ENCODE results near the gene ATG4C.
"Not testable (repeated sequence)": the region's sequence is repeated elsewhere in the genome, so short reads cannot be mapped to it uniquely, and the experiment has no call there.

Gene ATG4C

DNA sequence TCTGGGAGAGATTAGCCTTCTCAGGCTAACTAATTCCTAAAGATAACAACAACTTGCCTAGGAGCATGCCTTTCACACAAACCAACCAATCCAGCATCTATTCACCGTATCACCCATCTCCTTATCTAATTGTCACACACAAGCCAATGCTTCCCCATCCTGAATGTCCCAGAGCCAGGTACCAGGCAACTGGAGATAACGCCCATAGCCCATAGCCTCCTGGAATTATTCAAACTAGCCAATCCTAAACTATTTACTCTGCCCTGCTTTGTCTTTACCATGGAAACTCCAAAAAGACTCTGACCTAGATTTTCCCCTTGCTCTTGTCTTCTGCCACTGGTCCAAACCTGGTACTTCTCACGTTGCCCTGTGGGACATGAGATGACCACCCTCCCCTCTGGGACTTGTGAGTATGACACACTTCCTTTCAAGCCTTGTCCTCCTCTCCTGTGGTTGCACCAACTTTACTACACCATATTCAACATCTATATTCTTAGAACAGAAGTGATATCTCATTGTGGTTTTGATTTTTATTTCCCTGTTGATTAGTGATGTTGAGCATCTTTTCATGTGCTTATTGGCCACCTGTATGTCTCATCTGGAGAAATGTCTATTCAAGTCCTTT lies 8.8 kb upstream of the ATG4C start:
- DNase-seq (ENCODE audit: low read depth), result no peak

- no peak for DNase-seq (ENCODE audit: low read depth)
These were observed 5.7 kb upstream of the ATG4C start for GRCh38 chr1:62778208-62778607.

DNA sequence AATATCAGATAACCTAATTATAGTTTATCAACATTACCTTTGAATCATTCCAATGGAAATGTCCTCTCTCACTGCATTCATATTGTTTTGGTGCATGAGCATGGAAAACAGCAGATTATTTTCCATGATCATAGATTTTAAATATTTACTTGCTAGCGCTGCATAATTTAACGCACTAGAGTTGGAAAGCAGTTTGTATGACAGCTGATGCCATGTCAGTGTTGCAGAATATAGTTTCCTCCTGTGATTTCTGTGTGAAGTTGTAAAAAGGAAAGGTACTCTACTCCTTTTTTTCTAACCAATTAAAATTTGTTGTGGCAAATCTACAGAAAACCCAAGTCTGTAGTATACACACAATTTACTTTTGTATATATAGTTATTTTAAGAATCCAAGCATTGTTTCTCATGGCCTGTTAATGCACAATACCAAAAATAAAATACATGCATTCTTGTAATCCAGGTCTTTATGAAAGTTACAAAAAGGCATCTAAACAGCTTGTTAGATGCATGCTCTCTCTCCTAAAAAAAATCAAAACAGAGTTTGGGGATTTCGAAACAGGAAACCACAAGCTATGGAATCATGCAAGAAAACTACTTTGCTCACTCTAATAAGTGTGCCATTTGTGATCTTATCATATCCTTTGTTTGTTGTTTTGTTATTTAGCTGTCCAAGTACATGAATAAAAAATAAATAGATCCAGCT lies 1.9 kb upstream of the ATG4C start:
- no peak for DNase-seq (ENCODE audit: low read depth)

DNA sequence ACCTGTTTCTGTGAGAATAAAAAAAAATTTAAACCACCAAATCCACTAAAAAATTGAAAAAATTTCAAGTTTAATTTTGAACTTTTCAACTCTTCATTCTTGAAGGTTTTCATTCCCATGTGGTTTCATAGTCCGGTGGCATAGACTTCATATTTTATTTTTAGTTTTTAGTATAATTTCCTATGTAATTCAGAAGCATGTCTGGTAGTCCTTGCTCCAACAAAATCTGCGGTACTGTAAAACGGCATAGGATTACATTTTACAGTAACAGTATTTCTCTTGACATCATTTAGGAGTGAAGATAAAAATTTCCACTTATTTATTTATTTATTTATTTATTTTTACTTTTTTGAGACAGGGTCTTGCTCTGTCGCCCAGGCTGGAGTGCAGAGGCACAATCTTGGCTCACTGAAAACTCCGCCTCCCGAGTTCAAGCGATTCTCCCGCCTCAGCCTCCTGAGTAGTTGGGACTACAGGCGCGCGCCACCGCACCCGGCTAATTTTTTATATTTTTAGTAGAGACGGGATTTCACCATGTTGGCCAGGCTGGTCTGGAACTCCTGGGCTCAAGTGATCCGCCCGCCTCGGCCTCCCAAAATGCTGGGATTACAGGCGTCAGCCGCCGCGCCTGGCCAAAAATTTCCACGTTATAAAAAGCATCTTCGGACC lies 1.3 kb upstream of the ATG4C start:
- not testable (repeated sequence) for DNase-seq (ENCODE audit: low read depth)

- no peak for DNase-seq (ENCODE audit: low read depth)
These were observed 805 bp downstream of the ATG4C start for GRCh38 chr1:62784509-62785365.

- DNase-seq (ENCODE audit: low read depth), result no peak
These were observed 6.8 kb downstream of the ATG4C start for GRCh38 chr1:62790716-62791115.

DNA sequence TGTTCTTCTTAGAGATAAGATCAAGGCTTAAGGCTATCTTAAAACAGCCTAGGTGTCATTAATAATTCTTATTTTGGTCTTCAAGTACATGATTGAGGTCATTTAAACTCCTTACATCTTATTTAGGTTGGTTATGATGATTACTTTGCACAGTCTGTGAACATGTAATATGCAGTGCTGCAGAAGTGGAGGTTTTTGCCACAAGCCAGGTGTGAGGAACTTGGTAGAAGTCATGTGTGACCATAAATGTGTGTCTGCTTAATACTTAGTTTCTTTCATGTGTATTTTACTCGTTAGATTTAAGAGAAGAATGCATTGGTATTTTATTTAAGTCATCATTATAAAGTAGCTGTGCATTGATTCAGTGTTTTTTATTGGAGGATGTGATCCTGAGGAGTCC lies 10.1 kb downstream of the ATG4C start:
- DNase-seq (ENCODE audit: low read depth), result no peak

GRCh38 chr1:62796221-62796620 lies 12.3 kb downstream of the ATG4C start:
- no peak for DNase-seq (ENCODE audit: low read depth)

DNA sequence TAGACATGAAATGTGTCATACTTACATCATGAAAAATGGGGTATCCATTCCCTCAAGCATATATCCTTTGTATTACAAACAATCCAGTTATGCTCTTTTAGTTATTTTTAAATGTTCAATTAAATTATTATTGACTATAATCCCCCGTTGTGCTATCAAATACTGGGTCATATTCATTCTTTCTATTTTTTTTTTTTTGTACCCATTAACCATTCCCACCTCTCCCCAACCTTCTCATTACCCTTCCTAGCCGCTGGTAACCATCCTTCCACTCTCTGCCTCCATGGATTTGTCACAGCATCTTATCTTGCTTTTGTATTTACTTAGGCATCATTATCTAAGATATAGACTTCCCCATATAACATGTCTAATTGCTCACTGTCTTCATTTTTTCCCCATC lies 15.8 kb downstream of the ATG4C start:
- DNase-seq (ENCODE audit: low read depth), result no peak

GRCh38 chr1:62800281-62800680 lies 16.3 kb downstream of the ATG4C start:
- no peak for DNase-seq (ENCODE audit: low read depth)

- DNase-seq (ENCODE audit: low read depth), result no peak
These were observed 16.9 kb downstream of the ATG4C start for GRCh38 chr1:62800825-62801306.

DNA sequence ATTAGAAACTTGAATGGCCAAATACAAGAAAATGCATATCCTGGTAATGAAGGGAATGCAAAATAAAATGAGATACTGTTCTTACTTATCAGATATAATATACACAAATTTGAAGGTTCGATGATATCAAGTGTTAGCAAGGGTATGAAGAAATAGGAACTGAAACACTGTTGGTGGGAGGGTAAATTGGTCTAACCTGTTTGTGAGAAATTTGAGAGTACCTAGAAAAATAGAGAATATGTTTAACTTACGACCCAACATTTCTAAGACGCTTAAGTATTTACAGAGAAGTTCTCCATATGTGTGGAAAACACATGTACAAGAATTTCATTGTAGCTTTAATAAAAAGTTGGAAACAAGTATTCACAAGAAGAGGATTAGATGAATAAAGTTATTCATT lies 25.9 kb downstream of the ATG4C start:
- DNase-seq (ENCODE audit: low read depth), result no peak

GRCh38 chr1:62810420-62811274 lies 26.7 kb downstream of the ATG4C start:
- DNase-seq (ENCODE audit: low read depth), result no peak

DNA sequence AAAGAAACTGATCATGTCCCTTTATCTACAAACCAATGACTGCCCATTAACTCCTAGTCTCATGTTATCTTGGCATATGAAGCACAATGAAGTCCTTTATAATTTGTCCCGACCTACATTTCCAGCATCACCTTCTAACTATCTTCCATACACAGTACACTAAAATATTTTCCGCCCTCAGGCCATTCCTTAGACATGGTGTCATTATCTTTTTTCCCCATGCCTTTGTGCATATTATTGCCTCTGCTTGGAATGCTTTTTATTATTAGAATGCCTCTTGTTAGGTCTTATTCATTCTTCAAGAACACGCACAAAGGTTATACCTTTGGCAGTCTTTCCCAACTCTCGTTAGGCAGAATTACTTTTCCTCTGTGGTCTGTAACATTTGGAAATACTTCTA lies 39.6 kb downstream of the ATG4C start:
- no peak for DNase-seq (ENCODE audit: low read depth)

GRCh38 chr1:62826901-62827300 lies 43.0 kb downstream of the ATG4C start:
- no peak for DNase-seq (ENCODE audit: low read depth)

DNA sequence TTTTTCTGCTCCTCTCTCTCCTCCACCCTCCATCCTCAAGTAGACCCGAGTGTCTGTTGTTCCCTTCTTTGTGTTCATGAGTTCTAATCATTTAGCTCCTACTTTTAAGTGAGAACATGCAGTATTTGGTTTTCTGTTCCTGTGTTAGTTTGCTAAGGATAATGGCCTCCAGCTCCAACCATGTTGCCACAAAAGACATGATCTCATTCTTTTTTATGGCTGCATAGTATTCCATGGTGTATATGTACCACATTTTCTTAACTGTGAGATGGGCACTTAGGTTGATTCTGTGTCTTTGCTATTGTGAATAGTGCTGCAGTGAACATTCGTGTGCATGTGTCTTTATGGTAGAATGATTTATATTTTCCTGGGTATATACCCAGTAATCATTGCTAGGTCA lies 43.9 kb downstream of the ATG4C start:
- not testable (repeated sequence) for DNase-seq (ENCODE audit: low read depth)

DNA sequence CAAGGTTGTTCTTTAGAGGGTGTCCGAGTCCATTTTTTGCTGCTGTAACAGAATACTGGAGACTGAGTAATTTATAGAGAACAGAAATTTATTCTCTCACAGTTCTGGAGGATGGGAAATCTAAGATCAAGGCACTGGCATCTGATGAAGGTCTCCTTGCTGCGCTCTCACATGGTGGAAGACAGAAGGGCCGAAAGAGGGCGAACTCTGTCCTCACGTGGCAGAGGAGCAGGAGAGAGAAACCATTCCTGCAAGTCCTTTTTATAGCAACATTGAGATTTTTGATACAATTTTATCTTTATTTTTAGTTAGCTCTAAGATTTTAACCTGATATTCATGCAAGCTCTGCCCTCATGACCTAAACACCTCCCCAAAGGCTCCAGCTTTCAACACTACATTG lies 48.3 kb downstream of the ATG4C start:
- no peak for DNase-seq (ENCODE audit: low read depth)

DNA sequence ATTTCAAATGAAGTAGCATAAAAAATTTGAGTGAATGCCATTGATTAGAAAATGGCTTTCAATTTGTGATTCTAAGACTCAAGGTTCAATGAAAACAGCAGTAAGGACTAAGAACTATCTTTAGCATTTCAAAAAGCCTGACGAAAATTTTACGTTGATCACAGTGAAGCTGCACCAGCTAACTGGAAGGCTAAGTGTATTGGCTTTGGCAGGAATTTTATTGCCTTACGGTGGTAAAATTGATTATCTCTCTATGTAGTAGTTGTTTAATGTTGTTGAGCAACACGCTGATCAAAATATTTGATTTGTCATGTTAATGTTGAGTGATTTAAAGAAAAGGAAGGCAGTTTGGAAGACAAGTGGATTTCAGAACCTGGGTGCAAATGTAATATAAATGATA lies 49.6 kb downstream of the ATG4C start:
- DNase-seq (ENCODE audit: low read depth), result no peak

DNA sequence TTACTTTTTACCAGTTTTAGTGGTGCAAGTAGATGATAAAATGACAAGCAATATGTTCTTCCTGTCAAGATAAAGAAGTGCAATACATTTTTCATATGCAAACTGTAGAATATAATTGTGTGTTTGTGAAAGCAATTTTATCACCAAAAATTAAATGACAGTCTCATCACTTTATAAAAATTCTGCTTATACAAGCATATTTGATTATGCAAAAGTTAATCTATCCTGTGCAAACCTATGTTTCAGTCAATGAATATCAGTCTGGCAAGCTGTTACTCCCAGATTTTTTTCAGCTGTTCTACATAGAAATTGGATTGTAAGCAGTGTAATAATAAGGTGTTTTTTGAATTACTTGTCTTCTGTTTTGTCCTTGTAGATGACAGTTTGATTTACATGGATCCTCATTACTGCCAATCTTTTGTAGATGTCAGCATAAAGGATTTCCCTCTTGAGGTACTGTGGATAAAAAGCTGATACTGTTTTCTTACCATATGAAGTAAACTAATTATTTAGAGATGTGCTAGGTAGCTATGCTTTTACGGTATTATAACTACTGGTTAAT lies 50.5 kb downstream of the ATG4C start:
- DNase-seq (ENCODE audit: low read depth), result no peak

GRCh38 chr1:62836856-62837540 lies 53.1 kb downstream of the ATG4C start:
- DNase-seq (ENCODE audit: low read depth), result no peak

GRCh38 chr1:62840555-62840954 lies 56.6 kb downstream of the ATG4C start:
- DNase-seq (ENCODE audit: low read depth), result no peak
